GM12878 (cell line): ENCODE data around the gene CCL20. TPM values are rescaled to one million over a fixed set of nuclear protein-coding genes. Genes with fewer than 3 reads are reported as not detected.

ENCODE experiments used
- ATF7 ChIP-seq: fragments of 450-650 bp; IDR thresholded peaks from 2 replicates; pipeline ENCODE4 v1.6.1; 2016; ENCODE audit warnings: low read depth, mild to moderate bottlenecking
- BHLHE40 ChIP-seq, 2 experiments: fragments of 450-650 bp in 1 of 2; IDR thresholded peaks; 2 replicates each; pipeline ENCODE4 v1.6.1; 2011 to 2017; ENCODE audit warnings: low read depth in 2 of 2, borderline replicate concordance in 1 of 2, improper control_type of control experiment in 1 of 2, low read length in 1 of 2, mild to moderate bottlenecking in 1 of 2
- CREM ChIP-seq: IDR thresholded peaks from 2 replicates; pipeline ENCODE4 v1.6.1; 2014; ENCODE audit warnings: antibody characterized with exemption, low read depth
- EED ChIP-seq: sonication (generic); IDR thresholded peaks from 2 replicates; pipeline ENCODE4 v1.6.1; 2016; ENCODE audit warnings: antibody characterized with exemption, low read depth
- IKZF1 ChIP-seq: fragments of 450-650 bp; conservative IDR thresholded peaks from 2 replicates; pipeline ENCODE4 v1.6.1; 2017; ENCODE audit warnings: antibody characterized with exemption, mild to moderate bottlenecking
- JUNB ChIP-seq: IDR thresholded peaks from 2 replicates; pipeline ENCODE4 v1.6.1; 2016; ENCODE audit warnings: antibody characterized with exemption, mild to moderate bottlenecking
- PAX8 ChIP-seq: fragments of 450-650 bp; IDR thresholded peaks from 2 replicates; pipeline ENCODE4 v1.6.1; 2017; ENCODE audit warnings: mild to moderate bottlenecking, moderate library complexity
- RBBP5 ChIP-seq: fragments of 200-600 bp; sonication (generic); conservative IDR thresholded peaks from 2 replicates; pipeline ENCODE4 v1.6.1; 2016
- SMAD1 ChIP-seq: fragments of 450-650 bp; IDR thresholded peaks from 2 replicates; pipeline ENCODE4 v1.6.1; 2018; ENCODE audit warnings: mild to moderate bottlenecking, low read depth; ENCODE audit not compliant: partially characterized antibody
- SREBF2 ChIP-seq: IDR thresholded peaks from 2 replicates; pipeline ENCODE4 v1.6.1; 2012; ENCODE audit warnings: mild to moderate bottlenecking, low read length
- SRF ChIP-seq, 2 experiments: IDR thresholded peaks; 2 replicates each; pipeline ENCODE4 v1.6.1; 2011; ENCODE audit warnings: low read depth in 2 of 2, low read length in 2 of 2, mild to moderate bottlenecking in 1 of 2, moderate library complexity in 1 of 2
- polyA plus RNA-seq, 11 experiments: library from polyadenylated mRNA; depleted of rRNA in 4 of 11; unstranded in 6 of 11; stranded (reverse) in 5 of 11; fragments of >200 nt; fragmentation: Nextera tagmentation in 4 of 11; fragmentation: Illumina TruSeq in 1 of 11; extraction: Ambion mirVana in 4 of 11; extraction: Trizol in 1 of 11; gene quantifications; 1 replicate in 1 of 11; 2 replicates in 10 of 11; pipeline versions ENCODE4 v1.2.1 to v1.2.3, GENCODE V29; 2011 to 2016; ENCODE audit warnings: inconsistent platforms in 2 of 11, missing spikeins in 2 of 11, low read depth in 1 of 11
- total RNA-seq, 4 experiments: library from RNA; depleted of rRNA in 3 of 4; stranded (reverse); fragments of >200 nt in 3 of 4; fragmentation: Illumina TruSeq in 1 of 4; extraction: Trizol in 1 of 4; gene quantifications; 2 replicates each; pipeline versions ENCODE4 v1.2.1 to v1.2.3, GENCODE V29; 2013 to 2021
- TF ChIP-seq, protein P1 (sequence below): fragments of 450-650 bp; IDR thresholded peaks from 2 replicates; pipeline ENCODE4 v1.6.1; 2016; ENCODE audit warnings: mild to moderate bottlenecking

CCL20 gene
- total and polyA plus RNA-seq, 10 of the 15 experiments (the other 5 are each of a cell fraction or from before 2014, with no cell fraction given), result 5.5 to 35.7 (median 15.6) TPM

GRCh38 chr2:227817850-227818674 is 4.4 kb downstream of the CCL20 start (continued):
- TF ChIP-seq PAX8 (no peak), SRF (IDR thresholded peaks at IDR 0.05; ENCODE audit: low read depth in 2 of 2, low read length in 2 of 2) (no peak), BHLHE40 (IDR thresholded peaks at IDR 0.05; ENCODE audit: borderline replicate concordance in 1 of 2, low read depth in 2 of 2, low read length in 1 of 2) (0 out of 4 replicates have a peak, but pooled peaks of 1 of the 2 experiments have one; percentile 29), IKZF1 (peak; percentile 50; the same call in 1 of the 2 replicates), SREBF2 (no peak), SMAD1 (peak; percentile 85), JUNB (peak; percentile 48; the same call in 1 of the 2 replicates), RBBP5 (no peak), ATF7 (no peak), CREM (no peak; the same call in 1 of the 2 replicates), EED (0 out of 2 replicates have a peak, but pooled peaks have one; percentile 33)
- TF ChIP-seq, protein P1, sequence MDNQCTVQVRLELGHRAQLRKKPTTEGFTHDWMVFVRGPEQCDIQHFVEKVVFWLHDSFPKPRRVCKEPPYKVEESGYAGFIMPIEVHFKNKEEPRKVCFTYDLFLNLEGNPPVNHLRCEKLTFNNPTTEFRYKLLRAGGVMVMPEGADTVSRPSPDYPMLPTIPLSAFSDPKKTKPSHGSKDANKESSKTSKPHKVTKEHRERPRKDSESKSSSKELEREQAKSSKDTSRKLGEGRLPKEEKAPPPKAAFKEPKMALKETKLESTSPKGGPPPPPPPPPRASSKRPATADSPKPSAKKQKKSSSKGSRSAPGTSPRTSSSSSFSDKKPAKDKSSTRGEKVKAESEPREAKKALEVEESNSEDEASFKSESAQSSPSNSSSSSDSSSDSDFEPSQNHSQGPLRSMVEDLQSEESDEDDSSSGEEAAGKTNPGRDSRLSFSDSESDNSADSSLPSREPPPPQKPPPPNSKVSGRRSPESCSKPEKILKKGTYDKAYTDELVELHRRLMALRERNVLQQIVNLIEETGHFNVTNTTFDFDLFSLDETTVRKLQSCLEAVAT, result no peak
